Panc1 (cell line): ENCODE results near the gene RSPH6A.

Source experiments
- CTCF ChIP-seq: fragments of 450-650 bp; IDR thresholded peaks from 2 replicates; pipeline ENCODE4 v1.5.1; 2017; ENCODE audit warnings: mild to moderate bottlenecking
- POLR2AphosphoS5 ChIP-seq: IDR thresholded peaks from 2 replicates; pipeline ENCODE4 v1.6.1; 2012; ENCODE audit warnings: mild to moderate bottlenecking, low read depth, low read length, moderate library complexity
- REST ChIP-seq, 2 experiments: IDR thresholded peaks; 2 replicates each; pipeline ENCODE4 v1.6.1; 2011 to 2012; ENCODE audit warnings: low read depth in 2 of 2, control low read depth in 1 of 2, low read length in 1 of 2, mild to moderate bottlenecking in 1 of 2, moderate library complexity in 1 of 2; ENCODE audit not compliant: insufficient read depth in 1 of 2
- SIN3A ChIP-seq: IDR thresholded peaks from 2 replicates; pipeline ENCODE4 v1.6.1; 2012; ENCODE audit warnings: low read depth, mild to moderate bottlenecking, low read length, moderate library complexity, borderline replicate concordance; ENCODE audit not compliant: insufficient read depth
- TCF7L2 ChIP-seq: IDR thresholded peaks from 2 replicates; pipeline ENCODE4 v1.6.1; 2011; ENCODE audit warnings: mild to moderate bottlenecking, low read depth, low read length, inconsistent platforms

- TF ChIP-seq CTCF: no peak
- no peak for TF ChIP-seq POLR2AphosphoS5
- no peak for TF ChIP-seq REST (IDR thresholded peaks at IDR 0.05; ENCODE audit: insufficient read depth in 1 of 2, low read depth in 2 of 2, low read length in 1 of 2)
- no peak for TF ChIP-seq SIN3A
- no peak for TF ChIP-seq TCF7L2
These were observed 13.4 kb downstream of the RSPH6A start for GRCh38 chr19:45801603-45802175.
